HG02623 (cell line): Measurements from ENCODE around the gene CDKN2B.

Source experiments
- ATAC-seq: cut with Tn5 transposase; IDR thresholded peaks from one replicate; pipeline ENCODE4 v1.9.1; 2021; ENCODE audit warnings: moderate library complexity; ENCODE audit not compliant: unreplicated experiment

CDKN2B gene

GRCh38 chr9:21995006-21995665 is 14.0 kb downstream of the CDKN2B start:
- ATAC-seq = peak; percentile 78

- peak; percentile 37 for ATAC-seq
Measured at GRCh38 chr9:21994556-21995005, 14.5 kb downstream of the CDKN2B start, which contains the start of gene CDKN2B-AS1. CDKN2B-AS1 (plus strand) TSS chr9:21994791.

GRCh38 chr9:21993893-21994555 is 15.1 kb downstream of the CDKN2B start, which contains the start of gene CDKN2A:
CDKN2A (minus strand) TSS chr9:21994392.
- ATAC-seq = peak; percentile 36

- ATAC-seq = no peak
Measured at GRCh38 chr9:21993007-21993406, 16.1 kb downstream of the CDKN2B start.

GRCh38 chr9:21991072-21991959 is 17.8 kb downstream of the CDKN2B start:
- ATAC-seq = no peak

GRCh38 chr9:21989440-21990189 is 19.5 kb downstream of the CDKN2B start:
- no peak for ATAC-seq

GRCh38 chr9:21988056-21988990 is 20.8 kb downstream of the CDKN2B start:
- ATAC-seq = no peak

GRCh38 chr9:21985964-21986667 is 23.0 kb downstream of the CDKN2B start:
- ATAC-seq = no peak

GRCh38 chr9:21984101-21984500 is 25.0 kb downstream of the CDKN2B start:
- ATAC-seq = no peak

GRCh38 chr9:21983561-21983935 is 25.6 kb downstream of the CDKN2B start:
- no peak for ATAC-seq

GRCh38 chr9:21982861-21983560 is 26.1 kb downstream of the CDKN2B start:
- ATAC-seq = no peak

- ATAC-seq = no peak
Measured at GRCh38 chr9:21982391-21982790, 26.7 kb downstream of the CDKN2B start.

- ATAC-seq = no peak
Measured at GRCh38 chr9:21976334-21976875, 32.7 kb downstream of the CDKN2B start.

GRCh38 chr9:21974722-21975409 is 34.2 kb downstream of the CDKN2B start:
- peak; percentile 53 for ATAC-seq

GRCh38 chr9:21974343-21974721 is 34.8 kb downstream of the CDKN2B start:
- no peak for ATAC-seq

GRCh38 chr9:21972361-21972760 is 36.7 kb downstream of the CDKN2B start:
- ATAC-seq = no peak

- no peak for ATAC-seq
Measured at GRCh38 chr9:21970800-21971640, 38.1 kb downstream of the CDKN2B start.
